ENCODE results near the gene SMIM41.
A peak's percentile ranks its signal among the peaks of the same experiment; 100 is the strongest.

DNA sequence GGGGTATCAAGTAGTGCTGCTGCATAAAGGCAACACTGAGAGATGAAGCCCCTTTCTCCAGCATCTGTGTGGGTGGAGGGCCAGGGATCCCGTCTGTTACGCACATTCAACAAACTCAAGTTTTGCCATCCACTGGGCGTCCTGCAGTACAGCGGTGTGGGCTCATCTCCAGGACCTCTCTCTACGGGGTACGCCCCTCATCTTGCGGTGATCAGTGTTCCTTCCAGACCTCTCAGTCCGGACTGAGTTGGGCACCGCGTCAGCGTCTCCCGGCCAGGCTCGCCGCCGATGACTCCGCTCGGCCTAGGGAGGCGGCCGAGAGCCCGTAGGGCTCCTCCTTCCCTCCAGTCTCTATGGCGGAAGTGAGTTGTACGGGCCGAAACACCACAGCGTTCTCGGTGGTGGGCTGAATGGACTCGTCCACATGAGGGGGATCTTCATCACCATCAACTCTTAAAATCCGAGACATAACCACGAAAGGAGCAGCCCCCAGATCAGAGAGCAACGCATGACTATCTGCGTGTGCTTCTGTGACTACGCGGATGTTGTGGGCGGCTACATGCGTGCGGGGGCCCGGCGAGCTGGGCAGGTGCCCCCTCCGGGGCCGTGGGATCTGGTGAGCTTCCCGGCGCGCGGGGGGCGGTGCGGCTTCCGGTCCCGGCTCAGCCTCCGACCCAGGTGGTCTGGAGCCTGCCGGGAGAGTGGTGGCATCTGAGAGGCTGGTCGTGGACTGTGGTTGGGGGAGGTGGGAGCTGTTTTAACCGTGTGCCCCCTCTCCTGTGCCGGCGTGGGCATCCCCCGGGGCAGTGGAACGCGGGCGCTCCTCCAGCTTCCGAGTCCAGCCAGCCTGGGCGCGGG lies 9.9 kb upstream of the SMIM41 start, which contains the start of gene ATG101:
- no peak for TF ChIP-seq EZH2 (IDR thresholded peaks at IDR 0.05; ENCODE audit: low read length, missing control alignments)
- TF ChIP-seq, protein P1, sequence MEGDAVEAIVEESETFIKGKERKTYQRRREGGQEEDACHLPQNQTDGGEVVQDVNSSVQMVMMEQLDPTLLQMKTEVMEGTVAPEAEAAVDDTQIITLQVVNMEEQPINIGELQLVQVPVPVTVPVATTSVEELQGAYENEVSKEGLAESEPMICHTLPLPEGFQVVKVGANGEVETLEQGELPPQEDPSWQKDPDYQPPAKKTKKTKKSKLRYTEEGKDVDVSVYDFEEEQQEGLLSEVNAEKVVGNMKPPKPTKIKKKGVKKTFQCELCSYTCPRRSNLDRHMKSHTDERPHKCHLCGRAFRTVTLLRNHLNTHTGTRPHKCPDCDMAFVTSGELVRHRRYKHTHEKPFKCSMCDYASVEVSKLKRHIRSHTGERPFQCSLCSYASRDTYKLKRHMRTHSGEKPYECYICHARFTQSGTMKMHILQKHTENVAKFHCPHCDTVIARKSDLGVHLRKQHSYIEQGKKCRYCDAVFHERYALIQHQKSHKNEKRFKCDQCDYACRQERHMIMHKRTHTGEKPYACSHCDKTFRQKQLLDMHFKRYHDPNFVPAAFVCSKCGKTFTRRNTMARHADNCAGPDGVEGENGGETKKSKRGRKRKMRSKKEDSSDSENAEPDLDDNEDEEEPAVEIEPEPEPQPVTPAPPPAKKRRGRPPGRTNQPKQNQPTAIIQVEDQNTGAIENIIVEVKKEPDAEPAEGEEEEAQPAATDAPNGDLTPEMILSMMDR (conservative IDR thresholded peaks at IDR 0.05 in 1 of 2, IDR thresholded peaks at IDR 0.05 in 1 of 2; ENCODE audit: low read depth in 1 of 2, low read length in 2 of 2): peak; percentile 50 to 70
